ENCODE measurements around the gene ATL3.
A peak's percentile ranks its signal among the peaks of the same experiment; 100 is the strongest.
"Not testable (repeated sequence)": the region's sequence is repeated elsewhere in the genome, so short reads cannot be mapped to it uniquely, and the experiment has no call there.

Gene ATL3

DNA sequence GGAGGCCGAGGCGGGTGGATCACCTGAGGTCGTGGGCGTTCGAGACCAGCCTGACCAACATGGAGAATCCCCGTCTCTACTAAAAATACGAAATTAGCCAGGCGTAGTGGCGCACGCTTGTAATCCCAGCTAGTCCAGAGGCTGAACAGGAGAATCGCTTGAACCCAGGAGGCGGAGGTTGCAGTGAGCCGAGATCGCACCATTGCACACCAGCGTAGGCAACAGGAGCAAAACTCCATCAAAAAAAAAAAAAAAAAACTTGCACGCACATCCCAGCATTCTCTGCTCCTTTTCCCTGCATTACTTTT, 934 bp upstream of the ATL3 start:
- H3K4me1 ChIP-seq (ENCODE audit: control insufficient read depth, insufficient read depth, low read length) = peaks cover 11% of the 10 kb centered on the region
- no peaks in the 10 kb centered on the region for H3K27me3 ChIP-seq (ENCODE audit: control insufficient read depth, insufficient read depth, low read length)
- peak overlapping the region; percentile 38 for H3K9ac ChIP-seq (ENCODE audit: low read length)
- H3K4me3 ChIP-seq (ENCODE audit: low read length) = peak overlapping the region; percentile 80
- peak overlapping the region; percentile 96 for H3K27ac ChIP-seq (ENCODE audit: low read depth, low read length)
- H3K36me3 ChIP-seq (ENCODE audit: control insufficient read depth, insufficient read depth, low read length) = no peaks in the 10 kb centered on the region

DNA sequence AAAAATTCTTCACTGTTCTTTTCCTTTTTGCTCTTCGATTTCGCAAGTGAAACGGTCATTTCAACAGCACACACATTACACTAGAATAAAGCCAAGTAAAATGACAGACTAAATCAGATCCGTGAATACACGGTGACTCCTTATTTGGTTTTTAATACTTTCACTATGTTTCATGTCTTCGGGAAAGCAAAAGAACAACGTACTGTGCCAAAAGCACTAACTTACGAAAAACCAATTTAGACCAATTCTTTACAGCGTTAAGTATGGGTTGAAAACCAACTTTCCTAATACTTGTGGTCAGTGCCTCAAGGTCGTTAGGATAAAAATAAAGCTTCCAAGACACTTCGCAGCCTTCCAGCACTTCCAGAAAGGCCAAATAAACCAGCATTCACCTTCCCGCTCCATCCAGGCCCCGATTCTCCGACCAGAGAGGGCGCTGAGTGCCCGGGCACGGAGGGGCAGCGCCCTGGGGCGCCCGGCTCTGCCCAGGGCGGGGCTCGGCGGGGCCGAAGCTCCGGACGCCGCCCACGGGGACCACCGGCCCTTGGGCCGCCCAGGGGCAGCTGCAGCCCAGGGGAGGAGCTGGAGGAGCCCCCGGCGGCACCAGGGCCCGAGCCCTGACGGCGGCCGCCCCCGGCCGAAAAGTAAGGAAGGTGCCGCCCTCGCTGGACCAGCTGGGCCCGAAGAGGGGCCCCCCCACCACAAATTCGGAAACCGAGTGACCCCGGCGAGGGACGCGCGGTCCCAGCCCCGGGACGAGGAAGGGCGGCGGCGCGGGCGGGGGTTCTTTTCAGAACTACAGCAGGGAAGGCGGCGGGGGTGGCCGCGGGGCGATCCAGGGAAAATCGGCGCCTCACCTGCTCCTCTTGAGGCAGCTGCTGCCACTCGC, 499 bp downstream of the ATL3 start:
- Histone ChIP-seq H3K36me3 (ENCODE audit: control insufficient read depth, insufficient read depth, low read length) (no peaks in the 10 kb centered on the region), H3K4me1 (ENCODE audit: control insufficient read depth, insufficient read depth, low read length) (peaks cover 15% of the 10 kb centered on the region), H3K27me3 (ENCODE audit: control insufficient read depth, insufficient read depth, low read length) (no peaks in the 10 kb centered on the region), H3K9ac (ENCODE audit: low read length) (peak overlapping the region; percentile 66), H3K4me3 (ENCODE audit: low read length) (peak overlapping the region; percentile 80), H3K27ac (ENCODE audit: low read depth, low read length) (peak overlapping the region; percentile 96)

DNA sequence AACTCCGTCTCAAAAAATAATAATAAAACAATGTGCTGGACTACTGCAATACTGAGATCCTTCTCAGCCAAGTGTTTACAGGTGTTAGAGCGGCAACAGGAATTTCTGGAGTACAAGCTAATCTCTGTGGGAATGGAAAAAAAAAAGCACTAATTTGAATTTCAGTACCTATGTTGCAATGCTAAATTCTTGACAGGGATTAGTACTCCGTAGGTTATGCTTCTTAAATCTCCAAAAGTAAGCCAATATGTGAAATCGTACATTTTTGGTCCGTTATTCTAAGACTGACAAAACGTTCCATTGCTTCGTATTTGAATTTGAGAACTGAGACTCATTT, 1.1 kb downstream of the ATL3 start:
- Histone ChIP-seq H3K4me3 (ENCODE audit: low read length) (peak overlapping the region; percentile 80), H3K9ac (ENCODE audit: low read length) (no peak overlapping the region), H3K36me3 (ENCODE audit: control insufficient read depth, insufficient read depth, low read length) (no peaks in the 10 kb centered on the region), H3K27me3 (ENCODE audit: control insufficient read depth, insufficient read depth, low read length) (no peaks in the 10 kb centered on the region), H3K27ac (ENCODE audit: low read depth, low read length) (peak overlapping the region; percentile 96), H3K4me1 (ENCODE audit: control insufficient read depth, insufficient read depth, low read length) (peaks cover 15% of the 10 kb centered on the region)

DNA sequence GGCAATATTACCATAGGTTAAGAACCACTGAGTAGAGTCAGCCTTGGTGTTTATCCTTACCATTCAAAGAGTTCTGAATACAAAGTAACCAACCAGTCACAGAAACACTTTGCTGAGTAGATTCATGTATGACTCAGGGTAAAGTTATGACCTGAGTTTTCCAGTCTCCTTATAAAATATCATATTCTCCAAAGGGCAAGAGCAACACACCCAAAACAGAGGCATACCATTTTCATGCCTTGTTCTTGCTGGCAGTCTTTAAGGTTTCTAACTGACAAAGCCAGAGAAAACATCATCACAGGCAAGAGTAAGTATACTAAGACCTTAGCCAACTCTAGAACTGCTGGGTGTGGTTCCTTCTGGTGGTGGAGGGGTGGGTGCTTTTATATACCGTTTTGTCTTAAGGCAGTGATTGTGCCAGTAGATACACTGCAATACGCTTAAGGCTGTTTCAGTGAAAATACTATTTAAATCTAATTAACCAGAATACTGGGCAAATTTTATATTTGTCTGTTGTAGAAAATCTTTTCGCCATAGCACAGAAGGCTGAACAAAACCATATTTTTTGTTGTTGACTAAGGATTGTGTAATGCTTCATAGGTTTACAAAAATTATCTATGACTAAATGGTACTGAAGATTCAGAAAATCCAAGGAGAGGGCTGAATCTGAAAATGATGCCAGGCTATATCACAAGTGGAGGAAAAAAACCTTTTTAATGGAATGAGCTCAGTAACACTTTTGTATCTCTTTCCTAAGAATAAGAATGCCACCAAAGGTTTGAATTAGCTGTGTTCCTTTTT, 3.0 kb downstream of the ATL3 start:
- H3K4me3 ChIP-seq (ENCODE audit: low read length) = no peak overlapping the region
- H3K27ac ChIP-seq (ENCODE audit: low read depth, low read length) = no peak overlapping the region
- peaks cover 22% of the 10 kb centered on the region for H3K4me1 ChIP-seq (ENCODE audit: control insufficient read depth, insufficient read depth, low read length)
- H3K9ac ChIP-seq (ENCODE audit: low read length) = no peak overlapping the region
- H3K27me3 ChIP-seq (ENCODE audit: control insufficient read depth, insufficient read depth, low read length) = no peaks in the 10 kb centered on the region
- H3K36me3 ChIP-seq (ENCODE audit: control insufficient read depth, insufficient read depth, low read length) = no peaks in the 10 kb centered on the region

DNA sequence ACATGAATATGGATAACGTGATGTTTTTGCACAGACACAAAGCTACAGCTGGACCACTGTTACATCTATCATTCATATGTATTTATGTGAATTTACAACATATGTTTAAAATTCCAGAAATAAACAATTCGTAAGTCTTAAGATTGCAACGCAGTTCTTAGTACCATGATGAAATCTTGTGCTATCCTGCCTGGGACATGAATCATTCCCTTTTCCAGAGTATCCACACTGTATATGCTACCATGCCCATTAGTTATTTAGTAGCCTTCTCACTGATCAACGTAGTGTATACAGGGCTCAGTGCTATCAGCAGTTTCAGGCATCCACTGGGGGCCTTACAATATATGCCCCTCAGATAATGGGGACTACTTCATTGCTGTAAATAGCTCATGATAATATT, 4.3 kb downstream of the ATL3 start:
- H3K4me1 ChIP-seq (ENCODE audit: control insufficient read depth, insufficient read depth, low read length) = peaks cover 24% of the 10 kb centered on the region
- H3K9ac ChIP-seq (ENCODE audit: low read length) = no peak overlapping the region
- H3K27ac ChIP-seq (ENCODE audit: low read depth, low read length) = no peak overlapping the region
- H3K27me3 ChIP-seq (ENCODE audit: control insufficient read depth, insufficient read depth, low read length) = no peaks in the 10 kb centered on the region
- H3K36me3 ChIP-seq (ENCODE audit: control insufficient read depth, insufficient read depth, low read length) = no peaks in the 10 kb centered on the region
- no peak overlapping the region for H3K4me3 ChIP-seq (ENCODE audit: low read length)

DNA sequence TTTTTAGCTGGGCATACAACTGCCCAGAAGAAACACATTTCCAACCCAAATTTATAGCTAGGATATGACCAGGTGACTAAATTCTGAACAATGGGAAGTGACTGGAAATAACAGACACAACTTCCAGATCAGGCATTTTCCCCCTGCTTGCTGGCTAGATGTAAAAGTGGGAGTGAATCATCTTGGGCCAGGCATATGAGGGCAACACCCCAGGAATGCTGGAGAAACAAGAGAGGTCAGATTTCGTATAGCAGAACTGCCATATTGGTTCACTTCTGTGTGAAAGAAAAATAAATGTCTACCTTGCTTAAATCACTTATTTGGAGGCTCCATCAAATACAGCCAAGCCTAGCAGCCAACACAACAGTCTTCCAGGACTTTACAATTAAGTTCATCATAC, 7.4 kb downstream of the ATL3 start:
- Histone ChIP-seq H3K4me1 (ENCODE audit: control insufficient read depth, insufficient read depth, low read length) (peaks cover 24% of the 10 kb centered on the region), H3K36me3 (ENCODE audit: control insufficient read depth, insufficient read depth, low read length) (no peaks in the 10 kb centered on the region), H3K27ac (ENCODE audit: low read depth, low read length) (no peak overlapping the region), H3K4me3 (ENCODE audit: low read length) (no peak overlapping the region), H3K9ac (ENCODE audit: low read length) (no peak overlapping the region), H3K27me3 (ENCODE audit: control insufficient read depth, insufficient read depth, low read length) (no peaks in the 10 kb centered on the region)

DNA sequence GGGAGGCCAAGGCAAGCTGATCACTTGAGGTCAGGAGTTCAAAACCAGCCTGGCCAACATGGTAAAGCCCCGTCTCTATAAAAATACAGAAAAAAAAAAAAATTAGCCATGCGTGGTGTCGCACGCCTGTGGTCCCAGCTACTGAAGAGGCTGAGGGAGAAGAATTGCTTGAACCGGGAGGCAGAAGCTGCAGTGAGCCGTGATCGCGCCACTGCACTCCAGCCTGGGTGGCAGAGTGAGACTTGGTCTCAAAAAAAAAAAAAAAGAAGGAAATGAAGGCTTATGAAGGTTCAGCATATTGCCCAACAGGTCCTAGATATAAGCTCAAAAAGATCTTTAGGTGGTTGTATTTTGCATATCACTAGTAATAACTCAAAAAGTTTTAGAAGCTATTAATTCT, 10.2 kb downstream of the ATL3 start:
- peaks cover 9% of the 10 kb centered on the region for H3K4me1 ChIP-seq (ENCODE audit: control insufficient read depth, insufficient read depth, low read length)
- H3K4me3 ChIP-seq (ENCODE audit: low read length) = no peak overlapping the region
- no peak overlapping the region for H3K9ac ChIP-seq (ENCODE audit: low read length)
- H3K36me3 ChIP-seq (ENCODE audit: control insufficient read depth, insufficient read depth, low read length) = peaks cover 4% of the 10 kb centered on the region
- H3K27me3 ChIP-seq (ENCODE audit: control insufficient read depth, insufficient read depth, low read length) = no peaks in the 10 kb centered on the region
- no peak overlapping the region for H3K27ac ChIP-seq (ENCODE audit: low read depth, low read length)

DNA sequence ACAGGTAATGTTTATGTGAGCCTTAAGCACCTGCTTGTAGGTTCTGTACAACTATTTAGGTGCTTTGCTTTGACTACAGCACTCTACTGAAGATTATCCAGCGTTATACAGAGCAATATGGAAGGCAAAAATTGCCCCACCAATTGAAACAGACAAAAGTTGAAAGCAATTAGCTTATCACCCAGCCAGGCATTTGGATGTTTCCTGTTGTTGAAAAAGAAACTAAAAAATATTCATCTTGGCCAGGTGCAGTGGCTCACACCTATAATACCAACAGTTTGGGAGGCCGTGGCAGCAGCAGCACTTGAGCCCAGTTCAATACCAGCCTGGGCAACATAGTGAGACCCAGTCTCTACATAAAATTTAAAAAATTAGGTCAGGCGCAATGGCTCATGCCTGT, 18.5 kb downstream of the ATL3 start:
- H3K9ac ChIP-seq (ENCODE audit: low read length) = no peak overlapping the region
- H3K4me1 ChIP-seq (ENCODE audit: control insufficient read depth, insufficient read depth, low read length) = no peaks in the 10 kb centered on the region
- no peak overlapping the region for H3K27ac ChIP-seq (ENCODE audit: low read depth, low read length)
- no peaks in the 10 kb centered on the region for H3K27me3 ChIP-seq (ENCODE audit: control insufficient read depth, insufficient read depth, low read length)
- H3K4me3 ChIP-seq (ENCODE audit: low read length) = no peak overlapping the region
- H3K36me3 ChIP-seq (ENCODE audit: control insufficient read depth, insufficient read depth, low read length) = peaks cover 8% of the 10 kb centered on the region

DNA sequence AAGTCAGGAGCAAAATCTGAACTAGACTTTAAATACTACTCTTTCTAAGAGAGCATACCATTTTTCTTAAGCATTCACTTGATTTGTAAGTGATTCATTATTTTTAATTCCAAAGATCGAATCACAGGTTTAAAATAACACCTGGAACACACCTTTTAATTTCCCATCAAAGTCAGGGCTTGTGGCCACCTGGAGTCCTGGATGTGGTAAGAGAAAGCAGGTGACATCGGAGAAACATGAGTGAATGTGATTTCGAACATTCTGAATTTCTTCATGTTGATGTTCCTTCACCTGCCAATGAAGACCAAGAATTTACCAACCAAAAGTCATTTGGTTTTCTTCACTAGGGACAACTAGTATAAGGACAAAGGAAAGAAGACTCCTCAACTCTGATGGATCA, 28.0 kb downstream of the ATL3 start:
- Histone ChIP-seq H3K9ac (ENCODE audit: low read length) (no peak overlapping the region), H3K36me3 (ENCODE audit: control insufficient read depth, insufficient read depth, low read length) (peaks cover 14% of the 10 kb centered on the region), H3K4me3 (ENCODE audit: low read length) (no peak overlapping the region), H3K27me3 (ENCODE audit: control insufficient read depth, insufficient read depth, low read length) (no peaks in the 10 kb centered on the region), H3K27ac (ENCODE audit: low read depth, low read length) (no peak overlapping the region), H3K4me1 (ENCODE audit: control insufficient read depth, insufficient read depth, low read length) (no peaks in the 10 kb centered on the region)

DNA sequence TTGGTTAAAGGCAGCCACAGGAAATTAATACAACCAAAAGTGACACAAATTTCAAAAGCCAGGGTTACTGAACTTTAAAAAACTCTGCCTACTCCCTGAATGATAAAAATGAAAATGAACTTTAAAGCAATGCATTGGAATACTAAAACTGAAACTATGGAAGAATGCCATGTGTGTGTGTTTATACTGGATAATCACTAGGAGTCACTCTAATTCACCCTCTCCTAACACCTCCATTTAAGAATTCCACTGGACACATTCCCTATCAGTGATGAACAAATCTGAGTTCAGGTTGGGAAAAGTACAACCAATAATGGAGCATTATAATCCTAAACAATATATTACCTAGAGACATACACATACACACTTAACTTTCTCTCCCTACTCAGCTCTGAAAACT, 29.4 kb downstream of the ATL3 start:
- Histone ChIP-seq H3K9ac (ENCODE audit: low read length) (no peak overlapping the region), H3K27me3 (ENCODE audit: control insufficient read depth, insufficient read depth, low read length) (no peaks in the 10 kb centered on the region), H3K4me1 (ENCODE audit: control insufficient read depth, insufficient read depth, low read length) (no peaks in the 10 kb centered on the region), H3K27ac (ENCODE audit: low read depth, low read length) (no peak overlapping the region), H3K4me3 (ENCODE audit: low read length) (no peak overlapping the region), H3K36me3 (ENCODE audit: control insufficient read depth, insufficient read depth, low read length) (peaks cover 12% of the 10 kb centered on the region)

DNA sequence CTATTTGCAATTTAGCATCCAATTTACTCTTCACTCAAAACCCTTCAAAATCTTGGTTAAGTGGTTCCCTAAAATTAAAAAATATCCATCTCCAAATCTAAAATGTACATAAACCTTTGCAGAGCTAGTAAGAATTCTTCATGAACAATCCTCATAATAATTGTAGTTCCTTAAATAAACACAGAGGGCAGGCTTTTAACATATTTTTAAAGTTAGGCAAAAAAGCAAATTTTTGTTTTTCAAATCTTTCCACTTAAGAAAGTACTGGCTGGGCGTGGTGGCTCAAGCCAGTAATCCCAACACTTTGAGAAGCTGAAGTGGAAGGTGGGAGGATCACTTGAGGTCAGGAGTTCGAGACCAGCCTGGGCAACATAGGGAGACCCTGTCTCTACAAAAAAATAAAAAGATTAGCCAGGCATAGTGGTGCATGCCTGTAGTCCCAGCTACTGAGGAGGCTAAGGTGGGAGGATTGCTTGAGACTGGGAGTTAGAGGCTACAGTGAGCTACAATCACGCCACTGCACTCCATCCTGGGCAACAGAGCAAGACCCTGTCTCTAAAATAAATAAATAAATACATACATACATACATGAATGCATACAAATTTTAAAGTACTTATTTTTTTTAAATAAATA, 31.9 kb downstream of the ATL3 start:
- Histone ChIP-seq H3K4me3 (ENCODE audit: low read length) (no peak overlapping the region), H3K36me3 (ENCODE audit: control insufficient read depth, insufficient read depth, low read length) (peaks cover 13% of the 10 kb centered on the region), H3K4me1 (ENCODE audit: control insufficient read depth, insufficient read depth, low read length) (no peaks in the 10 kb centered on the region), H3K27me3 (ENCODE audit: control insufficient read depth, insufficient read depth, low read length) (no peaks in the 10 kb centered on the region), H3K9ac (ENCODE audit: low read length) (no peak overlapping the region), H3K27ac (ENCODE audit: low read depth, low read length) (no peak overlapping the region)

DNA sequence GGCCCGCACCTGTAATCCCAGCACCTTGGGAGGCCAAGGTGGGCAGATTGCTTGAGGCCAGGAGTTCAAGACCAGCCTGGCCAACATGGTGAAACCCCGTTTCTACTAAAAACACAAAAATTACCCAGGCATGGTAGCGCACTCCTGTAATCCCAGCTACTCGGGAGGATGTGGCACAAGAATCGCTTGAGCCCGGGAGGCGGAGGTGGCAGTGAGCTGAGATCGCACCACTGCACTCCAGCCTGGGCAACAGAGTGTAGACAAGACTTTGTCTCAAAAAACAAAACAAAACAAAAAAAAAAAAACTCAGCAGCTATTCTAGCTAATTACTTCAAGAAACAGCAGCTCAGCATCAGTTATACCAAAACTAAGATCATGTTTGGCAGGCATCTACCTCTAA, 32.7 kb downstream of the ATL3 start:
- not testable (repeated sequence) for H3K36me3 ChIP-seq (ENCODE audit: control insufficient read depth, insufficient read depth, low read length); H3K4me1 ChIP-seq (ENCODE audit: control insufficient read depth, insufficient read depth, low read length); H3K4me3 ChIP-seq (ENCODE audit: low read length); H3K27ac ChIP-seq (ENCODE audit: low read depth, low read length); H3K9ac ChIP-seq (ENCODE audit: low read length); H3K27me3 ChIP-seq (ENCODE audit: control insufficient read depth, insufficient read depth, low read length)

Data from rectal smooth muscle tissue (tissue), 1 donor.